Measurements from ENCODE around the gene DNAJC9.

GRCh38 chr10:73244866-73245477 is 2.1 kb downstream of the DNAJC9 start:
- TF ChIP-seq POLR2A (IDR thresholded peaks at IDR 0.05) (no peak), CTCF (IDR thresholded peaks at IDR 0.05) (no peak)

All from heart left ventricle (tissue), 13 donors.